HEK293 (cell line): ENCODE results near the gene MRPS22.
A peak's percentile ranks its signal among the peaks of the same experiment; 100 is the strongest.
"Not testable (repeated sequence)": the region's sequence is repeated elsewhere in the genome, so short reads cannot be mapped to it uniquely, and the experiment has no call there.

Source experiments
- CTCF ChIA-PET: fragments of 350-600 bp; formaldehyde crosslinking; extraction: SDS; loops from one replicate; lab custom pipeline; 2021; ENCODE audit warnings: antibody characterized with exemption; lab: Yijun Ruan, JAX
- POLR2A ChIA-PET: fragments of 300-600 bp; formaldehyde crosslinking; extraction: SDS; loops from one replicate; lab custom pipeline; 2020; ENCODE audit warnings: antibody characterized with exemption, inconsistent platforms; lab: Yijun Ruan, JAX
- H3K27ac ChIP-seq: fragments of 200-500 bp; sonication (Bioruptor generic); 2 replicates; pipeline ENCODE4 v1.5.1; 2014; ENCODE audit warnings: low read depth, low read length, control low read depth, inconsistent platforms; ENCODE audit errors: extremely low read depth
- H3K36me3 ChIP-seq, 2 experiments: fragments of 200-500 bp in 1 of 2; sonication (Bioruptor generic) in 1 of 2; 1 replicate in 1 of 2; 2 replicates in 1 of 2; pipeline ENCODE4 v1.5.1; 2014 to 2017; ENCODE audit warnings: inconsistent platforms in 2 of 2, low read length in 2 of 2; ENCODE audit not compliant: control insufficient read depth in 2 of 2, insufficient read depth in 1 of 2
- H3K4me1 ChIP-seq: fragments of 200-500 bp; sonication (Bioruptor generic); 2 replicates; pipeline ENCODE4 v1.5.1; 2014; ENCODE audit warnings: mild to moderate bottlenecking, low read length, inconsistent platforms; ENCODE audit not compliant: control insufficient read depth, insufficient read depth
- H3K4me3 ChIP-seq: 2 replicates; pipeline ENCODE4 v1.5.1; 2011; ENCODE audit warnings: low read depth, mild to moderate bottlenecking, control low read depth, low read length, moderate library complexity
- H3K9me3 ChIP-seq: fragments of 200-500 bp; sonication (Bioruptor generic); 2 replicates; pipeline ENCODE4 v1.5.1; 2014; ENCODE audit warnings: low read depth, low read length, inconsistent platforms; ENCODE audit not compliant: control insufficient read depth, insufficient read depth
- ZNF146 ChIP-seq: fragments of 450-650 bp; formaldehyde crosslinking; IDR thresholded peaks from 2 replicates; pipeline ENCODE4 v1.5.1; 2016; ENCODE audit warnings: missing biosample characterization, missing genetic modification characterization
- ZNF16 ChIP-seq: fragments of 450-650 bp; formaldehyde crosslinking; IDR thresholded peaks from 2 replicates; pipeline ENCODE4 v1.5.1; 2016; ENCODE audit warnings: low read depth, missing biosample characterization, missing genetic modification characterization
- ZNF24 ChIP-seq: fragments of 450-650 bp; formaldehyde crosslinking; IDR thresholded peaks from 2 replicates; pipeline ENCODE4 v1.5.1; 2016; ENCODE audit warnings: missing biosample characterization, missing genetic modification characterization
- ZNF292 ChIP-seq: fragments of 450-650 bp; formaldehyde crosslinking; IDR thresholded peaks from 2 replicates; pipeline ENCODE4 v1.5.1; 2016; ENCODE audit warnings: low read depth, missing biosample characterization, missing genetic modification characterization, borderline replicate concordance
- ZNF391 ChIP-seq: fragments of 450-650 bp; formaldehyde crosslinking; IDR thresholded peaks from 2 replicates; pipeline ENCODE4 v1.5.1; 2016; ENCODE audit warnings: low read depth, missing biosample characterization, missing genetic modification characterization, borderline replicate concordance
- ZNF558 ChIP-seq: fragments of 450-650 bp; formaldehyde crosslinking; IDR thresholded peaks from 2 replicates; pipeline ENCODE4 v1.5.1; 2016; ENCODE audit warnings: missing biosample characterization, missing genetic modification characterization
- ZNF776 ChIP-seq: fragments of 450-650 bp; formaldehyde crosslinking; IDR thresholded peaks from 2 replicates; pipeline ENCODE4 v1.5.0; 2017; ENCODE audit warnings: missing biosample characterization, missing genetic modification characterization, borderline replicate concordance
- ZNF791 ChIP-seq: fragments of 450-650 bp; formaldehyde crosslinking; IDR thresholded peaks from 2 replicates; pipeline ENCODE4 v1.5.1; 2016; ENCODE audit warnings: missing biosample characterization, missing genetic modification characterization
- TF ChIP-seq, protein P1 (sequence below): fragments of 450-650 bp; formaldehyde crosslinking; conservative IDR thresholded peaks from 2 replicates; pipeline ENCODE4 v1.5.1; 2016; ENCODE audit warnings: low read depth, missing biosample characterization, missing genetic modification characterization

MRPS22 gene

GRCh38 chr3:139394116-139394515 is 50.3 kb downstream of the MRPS22 start (continued):
- no peak for TF ChIP-seq ZNF791 (tag by site-specific recombination)
- TF ChIP-seq ZNF776 (tag by site-specific recombination): no peak

DNA sequence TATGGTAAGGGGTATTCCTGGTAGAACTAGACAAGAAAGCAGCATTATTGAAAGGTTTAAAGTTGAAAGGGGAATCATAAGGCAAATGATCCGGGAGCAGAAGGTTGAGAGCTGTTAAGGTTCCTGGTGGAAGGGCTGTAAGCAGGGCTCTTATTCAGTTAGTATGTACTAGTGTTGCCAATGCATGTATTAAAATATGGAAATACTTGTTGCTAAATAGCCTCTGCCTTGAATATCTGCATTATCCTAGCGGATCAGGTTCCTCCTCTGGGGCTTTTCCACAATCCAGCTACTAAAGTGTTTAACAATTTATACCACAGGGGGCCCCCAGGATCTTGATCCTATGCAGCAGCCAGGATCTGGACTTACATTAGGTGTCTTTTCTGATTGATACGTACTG is 52.9 kb downstream of the MRPS22 start:
- H3K27ac ChIP-seq: no peak overlapping the region
- no peaks in the 10 kb centered on the region for H3K9me3 ChIP-seq
- no peaks in the 10 kb centered on the region for H3K36me3 ChIP-seq
- ChIA-PET POLR2A (interaction anchor here (0.7 kb wide), 1 partner anchor 1601 kb away, joined by 5 read pairs; no protein-coding TSS in a partner anchor), CTCF (no interaction called here)
- TF ChIP-seq, protein P1, sequence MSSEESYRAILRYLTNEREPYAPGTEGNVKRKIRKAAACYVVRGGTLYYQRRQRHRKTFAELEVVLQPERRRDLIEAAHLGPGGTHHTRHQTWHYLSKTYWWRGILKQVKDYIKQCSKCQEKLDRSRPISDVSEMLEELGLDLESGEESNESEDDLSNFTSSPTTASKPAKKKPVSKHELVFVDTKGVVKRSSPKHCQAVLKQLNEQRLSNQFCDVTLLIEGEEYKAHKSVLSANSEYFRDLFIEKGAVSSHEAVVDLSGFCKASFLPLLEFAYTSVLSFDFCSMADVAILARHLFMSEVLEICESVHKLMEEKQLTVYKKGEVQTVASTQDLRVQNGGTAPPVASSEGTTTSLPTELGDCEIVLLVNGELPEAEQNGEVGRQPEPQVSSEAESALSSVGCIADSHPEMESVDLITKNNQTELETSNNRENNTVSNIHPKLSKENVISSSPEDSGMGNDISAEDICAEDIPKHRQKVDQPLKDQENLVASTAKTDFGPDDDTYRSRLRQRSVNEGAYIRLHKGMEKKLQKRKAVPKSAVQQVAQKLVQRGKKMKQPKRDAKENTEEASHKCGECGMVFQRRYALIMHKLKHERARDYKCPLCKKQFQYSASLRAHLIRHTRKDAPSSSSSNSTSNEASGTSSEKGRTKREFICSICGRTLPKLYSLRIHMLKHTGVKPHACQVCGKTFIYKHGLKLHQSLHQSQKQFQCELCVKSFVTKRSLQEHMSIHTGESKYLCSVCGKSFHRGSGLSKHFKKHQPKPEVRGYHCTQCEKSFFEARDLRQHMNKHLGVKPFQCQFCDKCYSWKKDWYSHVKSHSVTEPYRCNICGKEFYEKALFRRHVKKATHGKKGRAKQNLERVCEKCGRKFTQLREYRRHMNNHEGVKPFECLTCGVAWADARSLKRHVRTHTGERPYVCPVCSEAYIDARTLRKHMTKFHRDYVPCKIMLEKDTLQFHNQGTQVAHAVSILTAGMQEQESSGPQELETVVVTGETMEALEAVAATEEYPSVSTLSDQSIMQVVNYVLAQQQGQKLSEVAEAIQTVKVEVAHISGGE: no peak
- TF ChIP-seq ZNF24 (tag by site-specific recombination) (no peak), ZNF292 (no peak), ZNF391 (tag by site-specific recombination) (no peak), ZNF558 (tag by site-specific recombination) (no peak), ZNF16 (tag by site-specific recombination) (no peak)
- TF ChIP-seq, all 188 proteins: peak for 0
- no peak overlapping the region for H3K4me3 ChIP-seq
- no peaks in the 10 kb centered on the region for H3K4me1 ChIP-seq

- H3K4me3 ChIP-seq, H3K9me3 ChIP-seq, POLR2A ChIA-PET, H3K4me1 ChIP-seq, H3K36me3 ChIP-seq, H3K27ac ChIP-seq, CTCF ChIA-PET: not testable (repeated sequence)
- TF ChIP-seq ZNF146: peak; percentile 28; the same call in 1 of the 2 replicates
These were observed 57.3 kb downstream of the MRPS22 start for GRCh38 chr3:139401155-139401554.
